A673 (cell line): ENCODE results near the gene CEP68.

ENCODE experiments used
- EZH2 ChIP-seq: fragments of 200-600 bp; sonication (generic); IDR thresholded peaks from 2 replicates; pipeline ENCODE4 v1.6.1; 2017; ENCODE audit warnings: borderline replicate concordance, low read depth, mild to moderate bottlenecking, mixed read lengths, antibody characterized with exemption, low read length; ENCODE audit not compliant: poor library complexity, severe bottlenecking
- TF ChIP-seq, protein P1 (sequence below): fragments of 300-800, 200-600 bp; sonication (generic); conservative IDR thresholded peaks from 2 replicates; pipeline ENCODE4 v1.5.1; 2017; ENCODE audit warnings: low read depth, mild to moderate bottlenecking, antibody characterized with exemption, low read length, moderate library complexity, mixed read lengths

- TF ChIP-seq, protein P1, sequence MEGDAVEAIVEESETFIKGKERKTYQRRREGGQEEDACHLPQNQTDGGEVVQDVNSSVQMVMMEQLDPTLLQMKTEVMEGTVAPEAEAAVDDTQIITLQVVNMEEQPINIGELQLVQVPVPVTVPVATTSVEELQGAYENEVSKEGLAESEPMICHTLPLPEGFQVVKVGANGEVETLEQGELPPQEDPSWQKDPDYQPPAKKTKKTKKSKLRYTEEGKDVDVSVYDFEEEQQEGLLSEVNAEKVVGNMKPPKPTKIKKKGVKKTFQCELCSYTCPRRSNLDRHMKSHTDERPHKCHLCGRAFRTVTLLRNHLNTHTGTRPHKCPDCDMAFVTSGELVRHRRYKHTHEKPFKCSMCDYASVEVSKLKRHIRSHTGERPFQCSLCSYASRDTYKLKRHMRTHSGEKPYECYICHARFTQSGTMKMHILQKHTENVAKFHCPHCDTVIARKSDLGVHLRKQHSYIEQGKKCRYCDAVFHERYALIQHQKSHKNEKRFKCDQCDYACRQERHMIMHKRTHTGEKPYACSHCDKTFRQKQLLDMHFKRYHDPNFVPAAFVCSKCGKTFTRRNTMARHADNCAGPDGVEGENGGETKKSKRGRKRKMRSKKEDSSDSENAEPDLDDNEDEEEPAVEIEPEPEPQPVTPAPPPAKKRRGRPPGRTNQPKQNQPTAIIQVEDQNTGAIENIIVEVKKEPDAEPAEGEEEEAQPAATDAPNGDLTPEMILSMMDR = no peak
- no peak for TF ChIP-seq EZH2
Observed at GRCh38 chr2:65032019-65032975, 23.9 kb upstream of the CEP68 start.
